GM18511 (cell line): Measurements from ENCODE around the gene GRM1.

Experiments
- ATAC-seq: cut with Tn5 transposase; IDR thresholded peaks from one replicate; pipeline ENCODE4 v1.9.1; 2021; ENCODE audit warnings: mild to moderate bottlenecking, moderate library complexity; ENCODE audit not compliant: unreplicated experiment

The GRM1 gene

DNA sequence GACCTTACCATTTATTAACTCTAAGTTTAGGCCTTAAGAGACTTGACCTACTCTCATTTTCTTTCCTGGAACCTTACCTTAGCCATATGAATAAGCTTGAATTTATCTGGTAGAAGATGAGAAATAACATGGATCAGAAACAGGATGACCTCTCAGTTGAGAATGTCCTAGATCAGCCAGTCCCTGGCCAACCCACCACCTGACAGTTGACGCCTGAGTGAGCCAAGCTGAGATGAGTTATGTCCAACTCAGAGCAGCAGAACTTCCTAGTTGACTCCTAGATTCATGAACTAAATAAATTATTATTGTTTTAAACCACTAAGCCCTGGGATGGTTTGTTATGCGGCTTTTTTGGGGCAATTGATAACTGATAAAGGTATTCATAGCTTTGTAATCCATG is 281.8 kb downstream of the GRM1 start:
- no peak for ATAC-seq

DNA sequence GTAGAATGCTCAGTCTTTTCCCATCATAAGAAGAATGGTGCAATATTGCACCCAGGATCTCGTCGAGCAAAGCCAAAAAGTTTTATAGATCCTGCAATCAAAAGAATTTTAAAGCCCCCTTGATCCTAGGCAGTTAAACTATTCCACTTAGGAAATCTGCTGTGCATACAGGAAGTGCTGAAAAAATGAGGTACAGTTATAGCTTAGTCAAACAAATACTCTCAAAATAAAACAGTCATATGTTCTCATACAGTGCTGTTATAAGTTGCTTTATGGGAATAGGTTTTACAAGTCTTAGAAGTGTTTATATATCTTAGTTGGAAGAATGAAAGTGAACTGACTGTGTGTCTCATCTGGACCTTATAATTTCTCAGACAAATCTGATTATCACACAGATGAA is 282.2 kb downstream of the GRM1 start:
- ATAC-seq, result no peak

DNA sequence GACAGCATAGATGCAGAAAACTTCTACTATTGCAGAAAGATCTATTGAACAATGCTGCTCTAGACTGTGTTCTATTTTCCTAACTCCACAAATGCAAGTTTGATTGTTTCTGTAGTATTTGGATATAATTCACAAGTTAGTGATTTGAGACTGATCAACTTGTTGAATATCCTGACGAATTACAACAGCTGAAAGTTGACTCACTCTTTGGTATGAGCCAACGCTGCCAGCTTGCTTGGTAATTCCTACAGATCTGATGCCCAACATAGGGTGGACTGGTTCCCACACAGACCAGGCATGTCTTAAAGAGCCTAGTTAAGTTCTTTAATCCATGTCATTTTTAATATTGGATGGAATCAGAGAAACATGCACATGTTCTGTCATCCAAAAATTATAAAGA is 283.7 kb downstream of the GRM1 start:
- no peak for ATAC-seq

DNA sequence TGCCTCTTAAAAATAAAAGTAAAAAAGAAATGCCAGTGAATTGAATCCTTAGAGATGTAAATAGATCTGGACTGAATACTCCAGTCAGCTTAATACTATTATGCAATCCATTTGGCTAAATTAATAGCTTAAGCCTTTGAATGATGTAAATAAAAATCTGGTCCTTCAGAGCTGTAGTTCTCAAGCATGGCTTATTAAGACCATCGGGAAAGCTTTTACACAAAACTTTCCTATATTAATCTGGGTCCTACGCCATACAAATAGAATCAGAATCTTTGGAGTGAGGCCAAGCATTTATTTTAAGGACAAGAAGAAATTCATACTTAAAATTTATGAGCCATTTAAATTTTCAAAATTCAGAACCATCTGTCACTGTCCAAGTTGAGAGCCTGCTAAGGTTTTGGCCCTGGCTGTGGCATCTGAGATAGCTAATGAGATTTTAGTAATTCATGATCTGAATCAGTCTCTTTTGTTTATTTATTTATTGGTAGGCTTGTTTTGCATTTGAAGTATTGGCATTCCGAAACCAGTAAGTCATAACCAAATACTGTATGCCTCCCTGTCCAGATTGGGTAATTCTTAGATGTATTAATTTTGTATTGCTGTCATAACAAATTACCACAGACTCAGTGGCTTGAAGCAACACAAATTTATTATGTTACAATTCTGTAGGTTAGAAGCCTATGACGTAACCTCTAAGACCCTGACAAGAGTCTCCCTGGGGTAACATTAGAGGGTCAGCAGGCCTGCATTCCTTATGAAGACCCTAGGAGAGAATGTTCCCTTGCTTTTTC is 286.7 kb downstream of the GRM1 start:
- no peak for ATAC-seq

DNA sequence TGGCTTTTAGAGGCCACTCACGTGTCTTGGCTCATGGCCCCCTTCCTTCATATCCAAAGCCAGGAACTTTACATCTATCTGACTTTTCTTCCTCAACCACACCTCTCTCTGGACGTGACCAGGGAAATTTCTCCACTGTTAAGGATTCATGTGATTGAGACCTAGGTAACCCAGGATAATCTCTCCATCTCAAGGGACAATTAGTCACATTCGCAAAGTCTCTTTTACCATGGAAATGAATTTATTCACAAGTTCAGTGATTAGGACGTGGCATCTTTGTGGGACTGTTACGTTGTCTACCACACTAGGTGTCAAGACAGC is 287.3 kb downstream of the GRM1 start:
- no peak for ATAC-seq

DNA sequence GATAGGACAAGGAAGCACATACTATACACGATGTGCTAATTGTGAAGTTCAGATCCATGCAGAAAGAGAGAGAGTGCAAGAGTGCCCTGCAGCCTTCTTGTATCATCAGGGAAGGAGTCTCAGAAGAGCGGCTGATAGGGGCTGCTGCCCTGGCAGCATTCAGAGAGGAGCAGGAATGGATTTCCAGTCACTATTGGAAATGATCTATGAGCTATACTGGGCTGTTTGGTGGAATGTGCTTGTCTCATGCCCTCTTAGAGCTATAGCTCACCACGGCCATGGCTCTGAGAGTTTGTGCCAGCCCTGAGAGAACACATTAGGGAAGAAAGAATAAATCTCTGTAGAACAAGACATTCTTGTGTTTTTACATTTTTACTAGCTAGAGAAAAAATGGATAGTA is 302.2 kb downstream of the GRM1 start:
- ATAC-seq, result no peak

DNA sequence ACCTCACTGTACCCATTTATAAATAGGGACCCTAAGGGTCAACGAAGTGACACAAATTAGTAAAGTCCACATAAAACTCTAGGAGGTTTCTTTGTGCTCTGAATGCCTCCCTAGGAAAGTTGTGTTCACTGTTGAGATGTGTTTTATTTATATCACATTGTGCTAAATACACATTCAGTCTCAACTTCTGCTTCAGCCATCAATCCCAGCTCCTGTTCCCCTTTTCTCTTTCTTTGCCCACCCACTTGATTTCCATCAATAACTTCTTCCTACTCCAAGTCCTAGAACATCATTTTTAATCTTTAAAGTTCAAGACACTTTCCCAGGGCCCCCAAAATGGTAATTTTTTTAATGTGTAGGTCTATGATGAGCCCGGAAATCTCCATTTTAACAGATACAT is 306.5 kb downstream of the GRM1 start:
- ATAC-seq, result no peak

DNA sequence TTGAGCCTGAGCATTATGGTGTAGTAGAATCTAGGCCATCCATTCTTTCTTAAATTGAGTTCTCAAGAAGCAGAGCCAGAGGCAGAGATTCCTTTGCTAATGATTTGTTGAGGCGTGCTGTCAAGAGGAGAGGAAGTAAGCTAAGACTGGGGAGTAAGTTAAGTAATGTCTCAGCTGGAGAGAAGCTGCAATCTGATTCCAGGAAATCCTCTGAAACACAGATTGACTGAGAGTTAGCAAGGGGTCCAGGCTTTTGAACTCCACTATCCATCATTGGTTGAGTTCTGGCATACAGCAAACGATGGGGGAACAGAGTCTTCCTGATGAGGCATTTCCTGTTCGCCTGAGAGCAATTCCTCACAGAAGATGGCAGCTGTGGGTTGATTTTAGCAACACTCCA is 307.3 kb downstream of the GRM1 start:
- no peak for ATAC-seq

DNA sequence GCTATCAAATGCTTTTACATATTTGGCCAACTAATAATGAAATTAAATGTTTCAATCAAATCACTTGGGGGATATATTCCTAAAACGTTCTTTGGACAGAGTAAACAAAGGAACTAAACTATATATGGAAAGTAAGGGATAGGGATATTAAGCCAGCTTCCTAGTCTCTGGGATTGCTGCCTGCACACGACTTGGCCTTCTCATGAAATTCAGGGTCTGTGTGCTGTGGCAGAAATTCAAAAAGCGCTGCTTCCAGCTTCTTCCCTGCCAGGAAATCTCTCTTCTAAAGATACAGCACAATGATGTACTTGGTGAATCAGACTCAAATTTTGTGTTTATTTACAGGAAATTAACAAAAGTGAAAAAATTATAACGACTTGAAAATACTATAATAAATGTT is 308.5 kb downstream of the GRM1 start:
- ATAC-seq, result no peak

DNA sequence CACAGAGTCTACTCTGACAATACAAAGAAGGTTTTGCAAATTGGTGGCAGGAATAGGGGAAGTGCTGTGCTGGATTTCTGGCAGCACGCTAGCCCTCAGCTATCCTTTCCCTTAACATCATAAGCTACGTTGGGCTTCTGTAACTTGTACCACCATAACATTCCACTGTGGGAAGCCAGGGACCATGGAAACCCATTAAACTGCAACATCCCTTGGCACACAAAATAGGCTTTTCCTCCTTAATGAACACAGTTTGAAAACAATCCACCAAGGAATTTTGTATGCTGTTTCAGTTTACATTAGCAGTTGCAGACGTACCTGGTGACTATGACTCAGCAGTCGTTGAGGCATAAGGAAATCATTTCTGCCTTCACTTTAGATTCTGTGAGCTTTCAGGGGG is 310.9 kb downstream of the GRM1 start:
- no peak for ATAC-seq

DNA sequence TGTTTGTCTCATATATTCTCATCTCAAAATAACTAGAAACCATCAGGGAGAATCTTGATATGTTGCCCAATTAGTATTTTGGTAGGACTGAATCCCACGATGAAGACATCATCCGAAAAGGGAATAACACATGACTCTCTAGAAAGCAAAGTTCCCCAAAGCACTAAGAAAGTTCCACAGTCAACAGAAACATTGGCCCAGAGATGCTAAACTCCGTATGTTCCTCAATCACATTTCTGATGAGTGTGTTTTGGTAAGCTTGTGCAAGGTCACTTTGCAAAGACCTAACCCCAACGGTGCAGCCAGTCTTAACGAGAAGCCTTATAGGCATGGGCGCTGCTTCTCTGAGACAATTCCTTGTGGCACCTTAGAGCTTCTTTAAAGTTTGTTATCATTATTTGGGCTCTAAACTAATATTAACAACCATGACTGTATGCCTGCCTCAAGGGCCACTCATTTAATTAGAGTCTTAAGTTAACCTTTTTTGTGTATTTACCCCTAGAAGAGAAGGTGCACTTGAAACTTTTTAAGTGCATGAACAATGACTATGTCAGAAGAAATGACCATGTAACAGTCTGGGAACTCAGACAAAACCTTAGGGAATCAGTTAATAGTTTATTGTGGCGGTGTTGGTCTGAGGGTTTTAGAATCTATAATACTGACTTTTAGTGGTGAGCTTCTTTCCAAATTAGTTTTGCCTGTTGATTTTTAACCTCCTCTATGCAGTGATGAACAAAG is 312.8 kb downstream of the GRM1 start:
- no peak for ATAC-seq

DNA sequence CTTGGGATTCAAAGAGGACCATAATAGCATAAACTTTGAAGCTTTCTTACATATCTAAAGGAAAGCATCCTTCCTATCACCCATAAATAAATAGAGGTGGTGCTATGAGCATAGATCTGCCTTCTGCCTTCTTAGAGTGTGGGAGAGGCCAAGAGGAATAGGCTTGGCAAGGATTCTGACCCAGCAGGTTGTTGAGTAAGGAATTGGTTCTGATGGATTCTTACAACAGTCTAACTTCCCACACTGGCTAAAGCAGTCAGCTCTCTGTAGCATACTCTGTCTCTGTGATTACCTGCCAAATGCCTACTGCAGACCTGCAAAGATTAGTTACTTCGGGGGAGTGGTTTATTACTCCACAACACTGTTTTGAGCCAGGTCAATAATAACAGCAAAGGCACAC is 316.7 kb downstream of the GRM1 start:
- ATAC-seq, result no peak

DNA sequence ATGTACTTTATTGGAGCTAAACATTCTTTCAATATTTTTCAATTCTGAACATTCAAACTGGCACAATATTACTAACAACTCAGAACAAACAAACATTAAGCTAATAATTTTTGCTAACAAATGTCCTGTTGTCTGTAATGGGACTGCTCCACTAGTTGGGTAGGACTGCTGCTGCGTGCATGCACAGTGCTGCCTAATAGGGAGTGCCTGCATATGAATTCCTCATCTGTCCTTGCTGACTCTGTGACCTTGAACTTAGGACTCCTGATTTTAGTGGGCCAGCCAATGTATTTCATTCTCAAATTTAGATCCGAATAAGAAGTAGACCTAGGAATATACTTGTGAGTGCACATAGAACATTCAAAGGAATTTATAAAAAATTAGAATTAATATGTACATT is 318.2 kb downstream of the GRM1 start:
- ATAC-seq, result no peak

DNA sequence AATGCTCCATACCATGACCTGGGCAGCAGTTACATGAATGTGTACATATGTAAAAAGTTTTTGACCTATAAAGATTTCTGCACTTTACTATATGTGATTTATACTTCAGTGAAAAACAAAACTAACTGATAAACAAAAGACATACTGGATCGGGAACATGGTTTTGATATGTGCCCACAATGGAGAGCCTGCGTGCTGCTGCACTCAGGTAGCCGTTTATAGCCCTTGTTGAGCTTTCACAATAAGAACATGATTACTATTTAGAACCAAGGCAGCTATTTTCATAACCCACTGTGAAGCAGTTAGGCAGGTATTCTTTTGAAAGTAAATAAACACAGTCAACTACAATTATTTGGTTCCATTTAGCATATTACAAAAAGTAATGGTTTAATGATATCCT is 318.8 kb downstream of the GRM1 start:
- no peak for ATAC-seq

DNA sequence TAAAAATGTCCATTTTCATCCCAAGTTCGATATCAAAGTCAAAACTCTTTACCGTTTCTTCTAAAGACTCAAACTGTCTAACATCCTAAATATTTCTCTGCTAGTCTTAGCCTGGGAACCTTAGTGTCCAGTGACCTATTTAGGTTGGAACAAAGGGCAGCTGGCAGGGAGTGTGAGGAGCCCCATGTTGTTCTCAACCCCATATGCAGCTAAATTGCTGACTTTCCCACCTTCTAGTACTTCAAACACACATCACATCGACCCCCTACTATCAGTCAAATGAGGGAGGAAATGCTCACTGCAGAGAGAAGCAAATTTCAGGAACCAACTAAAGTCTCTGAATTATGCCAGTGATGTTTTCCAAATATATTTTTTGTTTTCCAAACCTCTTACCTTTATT is 322.2 kb downstream of the GRM1 start:
- no peak for ATAC-seq

DNA sequence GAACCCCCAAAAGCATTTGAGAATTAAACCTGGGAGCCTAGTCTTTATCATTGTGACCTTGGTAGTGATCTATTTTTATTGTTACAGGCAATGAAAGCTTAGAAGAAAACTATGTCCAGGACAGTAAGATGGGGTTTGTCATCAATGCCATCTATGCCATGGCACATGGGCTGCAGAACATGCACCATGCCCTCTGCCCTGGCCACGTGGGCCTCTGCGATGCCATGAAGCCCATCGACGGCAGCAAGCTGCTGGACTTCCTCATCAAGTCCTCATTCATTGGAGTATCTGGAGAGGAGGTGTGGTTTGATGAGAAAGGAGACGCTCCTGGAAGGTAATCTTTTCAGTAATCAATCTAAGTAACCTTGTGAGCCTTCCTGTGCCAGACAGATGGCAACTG is 323.3 kb downstream of the GRM1 start:
- ATAC-seq, result no peak

DNA sequence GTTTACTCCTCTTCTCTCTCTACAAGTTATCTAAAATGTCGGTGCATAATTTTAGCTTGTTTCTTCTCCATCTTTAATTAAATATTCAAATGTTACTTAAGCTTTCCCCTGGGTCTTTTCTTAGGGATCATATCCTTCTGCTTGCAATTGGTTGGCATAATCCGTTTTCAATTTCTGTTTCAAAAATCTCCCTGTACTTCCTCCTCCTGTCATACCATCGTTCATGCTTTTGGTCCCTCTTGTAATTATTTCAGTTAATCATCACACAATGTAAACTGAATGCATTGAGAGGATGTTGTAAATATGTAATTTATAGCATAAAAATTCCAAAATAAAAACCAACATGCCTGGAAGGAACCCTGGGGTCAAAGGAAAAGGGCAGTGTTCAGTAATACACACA is 325.6 kb downstream of the GRM1 start:
- no peak for ATAC-seq

DNA sequence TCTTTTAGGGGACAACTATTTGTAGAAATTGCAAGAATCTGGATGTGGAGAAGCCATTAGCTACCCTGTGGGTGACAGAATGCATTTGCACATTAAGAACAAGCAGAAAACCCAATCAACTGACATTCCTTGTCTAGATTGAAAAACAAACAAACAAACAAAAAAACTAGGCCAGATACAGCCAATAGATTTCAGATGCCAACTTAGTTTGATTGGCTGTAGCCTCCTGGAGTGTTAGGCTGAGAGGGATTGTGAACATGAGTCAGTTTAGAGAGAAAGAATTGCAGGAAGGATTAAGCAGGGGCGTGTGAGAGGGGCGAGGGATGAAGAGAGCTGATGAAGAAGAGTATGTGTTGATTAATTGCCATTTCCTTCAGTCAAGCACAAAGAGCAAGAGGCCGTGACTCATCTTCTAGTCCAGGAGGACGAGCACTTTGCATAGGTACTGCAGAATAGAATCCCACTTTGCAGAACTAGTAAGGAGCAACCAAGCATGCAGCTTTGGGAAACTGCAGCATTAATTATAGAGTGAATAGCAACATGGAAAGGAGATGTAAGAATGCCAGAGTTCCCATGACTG is 326.7 kb downstream of the GRM1 start:
- no peak for ATAC-seq

DNA sequence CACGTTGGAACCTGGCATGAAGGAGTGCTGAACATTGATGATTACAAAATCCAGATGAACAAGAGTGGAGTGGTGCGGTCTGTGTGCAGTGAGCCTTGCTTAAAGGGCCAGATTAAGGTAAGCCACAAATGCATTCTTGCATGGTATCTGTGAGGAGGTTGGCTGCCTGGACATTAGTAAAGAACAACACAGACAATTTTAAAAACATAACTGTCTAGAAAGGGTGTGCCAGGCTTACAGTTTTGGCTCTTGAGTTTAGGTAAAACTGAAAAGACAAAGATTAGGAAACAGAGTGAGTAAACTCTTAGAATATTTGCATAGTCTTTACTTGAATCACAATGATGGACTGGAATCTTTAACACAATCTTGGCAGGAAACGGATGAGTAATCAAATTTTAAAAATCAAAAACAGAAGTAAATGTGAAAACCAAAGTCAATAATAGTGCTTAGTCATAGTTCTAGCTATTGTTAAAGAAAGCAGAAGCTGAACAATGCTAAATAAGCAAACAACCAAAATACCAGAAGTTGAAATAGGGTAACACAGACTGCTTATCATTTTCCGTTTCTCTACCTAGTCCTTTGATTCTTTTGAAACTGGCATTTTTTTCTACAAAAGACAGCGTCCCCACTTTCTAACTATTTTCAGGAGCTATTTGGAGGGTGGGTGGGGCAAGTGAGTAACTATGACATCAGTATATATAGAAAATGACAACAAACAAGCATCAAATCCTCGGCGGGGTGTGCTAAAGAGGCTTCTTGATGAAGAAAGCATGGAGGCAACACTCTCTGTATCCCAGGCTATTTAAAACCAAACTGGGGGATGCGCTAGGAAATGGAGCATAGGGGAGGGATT is 328.9 kb downstream of the GRM1 start:
- ATAC-seq, result peak; percentile 60

DNA sequence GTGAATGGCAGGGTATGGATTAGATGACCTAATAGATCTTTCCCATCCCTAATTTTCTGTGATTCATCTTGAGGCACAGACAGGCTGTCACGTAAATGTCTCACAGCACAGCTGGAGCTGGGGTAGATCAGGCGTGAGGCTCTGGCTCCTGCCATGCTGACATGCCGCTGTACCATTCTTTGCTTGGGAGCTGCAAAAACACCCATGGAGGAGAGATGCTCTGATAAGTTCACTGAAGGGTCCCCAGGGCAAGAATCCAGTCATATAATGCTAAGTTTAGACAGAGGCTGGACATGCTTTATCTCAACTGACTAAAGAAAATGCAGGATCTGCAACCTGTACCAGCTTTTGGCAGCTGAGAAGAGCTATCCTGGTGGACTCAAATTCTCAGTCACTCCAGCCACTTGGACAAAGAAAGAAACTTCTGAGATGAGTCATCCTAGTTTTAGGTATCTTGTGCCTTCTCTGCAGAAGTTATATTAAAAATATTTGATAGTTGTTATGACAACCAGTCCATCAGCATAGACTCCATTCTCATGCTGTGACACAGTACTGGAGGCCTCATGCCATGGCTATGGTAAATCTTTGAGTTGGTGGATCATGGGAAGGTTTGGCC is 329.7 kb downstream of the GRM1 start:
- no peak for ATAC-seq

DNA sequence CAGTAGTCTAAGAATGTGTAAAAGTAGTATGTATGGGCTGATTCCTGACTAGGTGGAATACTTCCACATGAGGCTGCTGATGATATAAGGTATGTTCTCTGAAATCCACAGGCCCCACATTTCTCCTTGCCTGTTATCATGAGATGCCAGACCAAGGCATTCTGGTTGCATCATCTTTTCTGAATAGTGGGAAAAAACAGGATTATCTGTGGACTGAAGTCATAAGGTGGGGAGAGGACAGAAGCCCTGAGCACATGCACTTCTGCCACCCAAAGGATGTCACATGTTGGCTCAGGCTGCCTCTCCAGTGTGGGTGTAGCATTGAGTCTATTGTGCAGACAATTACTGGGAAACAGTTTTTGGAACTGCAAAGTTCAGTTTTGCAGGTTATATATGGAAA is 330.3 kb downstream of the GRM1 start:
- no peak for ATAC-seq
